HG03045 (cell line): ENCODE measurements around the gene MTM1.

Experiments
- ATAC-seq: cut with Tn5 transposase; IDR thresholded peaks from one replicate; pipeline ENCODE4 v1.9.1; 2021; ENCODE audit warnings: mild to moderate bottlenecking, moderate library complexity; ENCODE audit not compliant: unreplicated experiment

MTM1 gene

GRCh38 chrX:150599226-150599625, 30.8 kb downstream of the MTM1 start:
- no peak for ATAC-seq

- ATAC-seq = no peak
These were observed 33.9 kb downstream of the MTM1 start for GRCh38 chrX:150602296-150602695.

- ATAC-seq = no peak
These were observed 34.3 kb downstream of the MTM1 start for GRCh38 chrX:150602743-150603142.

DNA sequence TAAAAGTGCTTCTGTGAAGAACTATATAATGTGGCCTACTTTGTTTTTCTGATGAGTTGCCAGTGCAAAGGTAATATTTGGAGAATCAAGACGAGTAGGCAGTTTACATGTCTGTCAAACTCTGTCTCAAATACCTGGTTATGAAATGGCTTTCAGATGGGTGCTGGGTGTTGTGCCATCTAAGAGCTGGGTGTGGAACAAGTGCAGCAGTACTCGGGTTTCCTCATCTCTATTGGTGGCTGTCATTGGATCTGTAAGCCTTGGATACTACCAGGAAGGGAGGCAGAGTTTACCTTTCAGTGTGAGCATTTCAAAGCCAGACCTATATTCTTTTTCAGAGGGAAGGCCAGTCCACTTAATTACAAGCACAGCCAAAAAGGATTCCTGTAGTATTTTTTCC, 37.2 kb downstream of the MTM1 start:
- ATAC-seq = no peak

DNA sequence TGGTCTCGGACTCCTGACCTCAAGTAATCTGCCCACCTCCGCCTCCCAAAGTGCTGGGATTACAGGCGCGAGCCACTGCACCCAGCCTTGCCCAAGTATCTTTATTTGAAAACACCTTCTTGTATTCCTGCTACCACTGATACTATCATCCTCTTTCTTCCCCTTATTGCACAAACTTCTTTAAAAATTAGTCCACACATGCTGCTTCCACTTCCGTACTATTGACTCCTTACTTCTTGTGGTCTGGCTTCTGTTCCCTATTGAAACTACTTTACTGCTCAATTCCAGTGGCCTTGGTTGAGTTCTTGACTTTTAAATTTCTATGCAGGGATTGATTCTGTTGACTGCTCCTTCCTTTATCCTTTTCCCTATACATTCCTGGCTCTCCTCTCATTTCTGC, 38.8 kb downstream of the MTM1 start:
- ATAC-seq = no peak

DNA sequence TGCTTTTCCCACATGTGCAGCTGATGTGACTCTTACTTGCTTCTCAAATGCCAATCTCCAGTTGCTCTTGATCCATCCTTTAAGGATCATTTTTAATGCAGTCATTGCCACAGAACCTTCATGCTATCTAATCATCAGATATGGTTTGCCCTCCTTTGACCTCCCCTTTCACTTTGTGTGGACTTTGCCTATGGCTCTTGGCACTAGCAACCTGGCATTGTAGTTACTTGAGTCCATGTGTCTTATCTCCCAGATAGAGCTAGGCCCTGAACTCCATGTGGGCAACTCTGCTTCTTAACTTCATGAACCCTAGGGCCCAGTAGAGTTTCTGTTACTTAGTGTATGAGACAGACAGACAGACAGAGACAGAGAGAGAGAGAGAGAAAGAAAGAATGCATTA, 41.6 kb downstream of the MTM1 start:
- no peak for ATAC-seq

DNA sequence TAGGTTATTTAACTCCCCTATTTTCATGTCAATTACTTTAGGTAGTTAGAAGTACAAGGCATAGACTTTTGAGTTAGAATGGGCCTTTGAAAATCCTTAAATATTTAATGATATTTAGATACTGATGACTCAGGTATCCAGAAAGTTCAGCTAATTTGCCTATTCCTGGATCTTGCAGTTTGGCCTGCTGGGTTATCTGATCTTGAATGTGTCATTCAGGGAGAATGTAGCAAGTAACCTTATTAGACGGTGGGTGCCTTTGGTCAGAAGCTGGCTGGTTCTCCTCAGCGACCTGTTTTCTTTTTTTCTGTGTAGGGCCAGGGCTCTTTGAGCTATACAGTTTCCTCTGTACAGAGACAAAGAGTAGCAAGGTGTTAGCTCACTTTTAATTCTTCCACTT, 42.0 kb downstream of the MTM1 start:
- no peak for ATAC-seq

DNA sequence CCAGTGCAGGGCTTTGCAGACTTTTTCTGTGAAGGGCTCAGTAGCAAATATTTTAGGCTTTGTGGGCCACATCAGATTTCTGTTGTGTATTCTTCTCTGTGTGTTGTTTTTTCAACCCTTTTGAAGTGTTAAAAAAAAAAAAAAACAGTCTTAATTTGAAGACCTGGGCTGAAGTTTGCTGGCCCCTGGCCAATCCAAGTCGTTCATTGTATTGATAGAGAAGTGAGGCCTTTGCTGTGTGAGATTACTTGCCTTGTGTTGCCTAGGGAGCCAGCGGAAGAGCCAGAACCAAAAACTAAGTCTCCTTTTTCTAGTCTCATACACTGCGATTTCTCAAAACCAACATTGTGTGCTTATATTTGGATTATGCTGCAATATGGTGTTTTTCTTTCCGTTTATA, 46.9 kb downstream of the MTM1 start:
- no peak for ATAC-seq

GRCh38 chrX:150616179-150616862, 47.9 kb downstream of the MTM1 start:
- no peak for ATAC-seq

- no peak for ATAC-seq
These were observed 48.4 kb downstream of the MTM1 start for GRCh38 chrX:150616863-150617198.

DNA sequence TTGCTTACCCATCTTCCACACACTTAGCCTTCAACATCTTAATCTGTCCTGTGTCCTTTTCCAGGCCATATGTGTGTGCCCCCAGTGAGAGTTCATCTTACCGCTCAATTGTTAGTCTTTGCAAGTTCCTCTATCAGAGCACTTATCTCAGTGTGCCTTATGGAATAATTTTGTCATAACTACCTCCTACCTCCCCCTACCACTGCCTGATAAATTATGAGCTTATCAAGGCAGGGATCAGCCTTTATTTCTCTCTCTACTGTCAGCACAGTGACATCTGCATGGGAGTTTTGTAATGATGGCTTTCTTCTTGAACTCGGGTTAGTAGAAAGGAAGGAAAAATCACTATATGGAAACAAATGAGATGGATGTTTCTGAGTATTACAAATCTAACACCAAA, 53.2 kb downstream of the MTM1 start:
- ATAC-seq = no peak

GRCh38 chrX:150623583-150623982, 55.2 kb downstream of the MTM1 start:
- no peak for ATAC-seq

GRCh38 chrX:150625097-150625496, 56.7 kb downstream of the MTM1 start:
- no peak for ATAC-seq

- ATAC-seq = no peak
These were observed 57.5 kb downstream of the MTM1 start for GRCh38 chrX:150625875-150626274.

GRCh38 chrX:150627957-150628356, 59.5 kb downstream of the MTM1 start:
- ATAC-seq = no peak

GRCh38 chrX:150635952-150636351, 67.5 kb downstream of the MTM1 start:
- ATAC-seq = peak; percentile 74

DNA sequence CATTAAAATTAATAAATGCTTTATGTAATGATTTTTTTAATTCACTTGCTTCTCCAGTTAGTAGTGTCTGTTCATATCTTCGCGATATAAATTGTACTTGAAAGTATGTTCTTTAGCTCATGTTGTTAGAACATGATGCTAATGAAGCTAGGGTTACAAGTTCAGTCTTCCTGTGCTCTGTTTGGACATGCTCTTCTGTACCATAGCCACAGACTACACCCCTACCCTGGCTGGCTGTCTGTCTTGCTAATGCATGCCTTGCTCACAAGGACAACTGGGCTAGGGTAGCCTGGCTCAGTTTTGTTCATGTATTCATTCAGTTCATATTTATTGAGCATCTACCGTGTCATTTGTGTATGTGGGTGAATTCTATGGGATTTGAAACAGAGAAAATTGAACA, 74.0 kb downstream of the MTM1 start:
- ATAC-seq = no peak

- ATAC-seq = no peak
These were observed 74.8 kb downstream of the MTM1 start for GRCh38 chrX:150643271-150643670.

GRCh38 chrX:150643958-150644357, 75.5 kb downstream of the MTM1 start:
- ATAC-seq = no peak

GRCh38 chrX:150644422-150644821, 76.0 kb downstream of the MTM1 start:
- ATAC-seq = no peak

DNA sequence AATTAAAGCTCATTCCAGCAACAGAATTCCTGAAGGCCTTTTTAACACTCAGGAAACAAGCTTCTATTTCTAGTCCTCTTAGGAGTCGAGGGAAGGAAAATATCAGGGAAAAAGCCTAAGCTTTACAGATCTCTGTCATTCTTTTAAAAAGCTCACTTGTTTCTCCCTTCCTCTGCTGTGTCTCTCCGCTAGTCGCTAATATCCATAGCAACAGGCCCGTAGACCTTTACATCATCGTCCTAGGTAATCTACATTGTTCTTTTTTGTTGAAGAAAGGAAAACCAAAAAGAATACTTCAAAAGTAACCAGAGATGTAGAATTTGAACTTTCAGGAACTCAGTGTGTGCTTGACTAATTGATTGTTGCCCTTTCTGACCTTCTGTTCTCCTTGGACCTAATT, 78.9 kb downstream of the MTM1 start:
- ATAC-seq = no peak

- ATAC-seq = no peak
These were observed 80.0 kb downstream of the MTM1 start for GRCh38 chrX:150648296-150648940.
